Motor neuron (in vitro differentiated cells): ENCODE results near the gene ARRDC5. TPM values are rescaled to one million over a fixed set of nuclear protein-coding genes. Genes with fewer than 3 reads are reported as not detected.
A peak's percentile ranks its signal among the peaks of the same experiment; 100 is the strongest.
"Not testable (repeated sequence)": the region's sequence is repeated elsewhere in the genome, so short reads cannot be mapped to it uniquely, and the experiment has no call there.

ENCODE experiments used
- ATAC-seq, 8 experiments: fragments of 200-7000 bp; cut with Tn5 transposase; replicated peaks in 6 of 8; 2 replicates each; pipeline ENCODE4 v1.8.0; 2021; ENCODE audit warnings: mild to moderate bottlenecking in 8 of 8, moderate library complexity in 8 of 8
- H3K27ac ChIP-seq, 2 donors: fragments of 250-450 bp; sonication (Bioruptor Pico); 2 replicates each; pipeline ENCODE4 v1.9.0; 2021; ENCODE audit warnings: antibody characterized with exemption in 2 of 2, mild to moderate bottlenecking in 2 of 2, moderate library complexity in 1 of 2
- H3K4me1 ChIP-seq, 2 donors: fragments of 250-450 bp; sonication (Bioruptor Pico); replicated peaks in 1 of 2; 2 replicates each; pipeline ENCODE4 v1.6.1; 2021; ENCODE audit warnings: antibody characterized with exemption in 2 of 2, mild to moderate bottlenecking in 2 of 2, moderate library complexity in 1 of 2
- H3K4me3 ChIP-seq, 5 donors: fragments of 250-450 bp; sonication (Bioruptor Pico); 2 replicates each; pipeline ENCODE4 v1.9.0; 2021; ENCODE audit warnings: antibody characterized with exemption in 5 of 5, mild to moderate bottlenecking in 5 of 5, moderate library complexity in 4 of 5
- WGBS, 10 experiments: fragments of 450-650 bp; shearing (Covaris generic); methylation state at CpG; one replicate each; pipeline ENCODE4 v1.0.0; 2022; 5-methylcytosine and 5-hydroxymethylcytosine counted together
- in situ Hi-C, 9 experiments: fragments of 400-800 bp; cut with MboI; loops; one replicate each; pipeline ENCODE4 v1.15.0; 2021; ENCODE audit warnings: low sequenced_read_pairs in 9 of 9, low pct_unique_long_range_greater_than_20kb in 2 of 9; ENCODE audit not compliant: unreplicated experiment in 9 of 9
- total RNA-seq, 8 experiments: library from RNA; unstranded; fragments of 300-600 nt; gene quantifications; 2 replicates each; pipeline versions ENCODE4 v1.2.3 to v1.2.4, GENCODE V29; 2022

ARRDC5 gene
- total RNA-seq, 8 experiments from 2014 or later, result 0.22 to 0.33 TPM; not detected in 6

DNA sequence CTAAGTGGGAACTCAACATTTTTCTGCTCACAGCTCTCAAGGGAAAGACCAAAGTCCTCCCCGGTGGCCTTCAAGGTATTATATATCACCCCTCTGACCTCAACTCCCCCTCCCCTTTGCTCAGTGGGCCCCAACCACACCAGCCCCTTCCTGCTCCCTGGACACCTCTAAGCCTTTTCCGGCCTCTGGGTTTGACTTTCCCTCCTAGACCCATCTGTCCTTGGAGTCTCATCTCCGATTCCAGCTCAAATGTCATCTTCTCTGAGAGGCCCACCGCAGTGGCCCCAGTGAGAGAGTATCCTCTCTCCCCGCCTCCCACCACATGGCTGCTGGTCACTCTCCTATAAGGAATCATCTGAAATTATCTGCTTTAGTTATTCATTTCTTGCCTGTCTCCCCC is 5.7 kb upstream of the ARRDC5 start:
- H3K27ac ChIP-seq, result no peak overlapping the region
- no peak for ATAC-seq
- WGBS, 10 experiments, result 60 to 100% (median 97%) methylated on average over 1 to 3 of the region's 5 CpGs; no CpG with 5 or more reads in 6 of the 10 experiments
- H3K4me1 ChIP-seq, result peaks cover 13 to 17% of the 10 kb centered on the region in 2 donors
- in situ Hi-C loops, result no loop called here
- no peak overlapping the region for H3K4me3 ChIP-seq

DNA sequence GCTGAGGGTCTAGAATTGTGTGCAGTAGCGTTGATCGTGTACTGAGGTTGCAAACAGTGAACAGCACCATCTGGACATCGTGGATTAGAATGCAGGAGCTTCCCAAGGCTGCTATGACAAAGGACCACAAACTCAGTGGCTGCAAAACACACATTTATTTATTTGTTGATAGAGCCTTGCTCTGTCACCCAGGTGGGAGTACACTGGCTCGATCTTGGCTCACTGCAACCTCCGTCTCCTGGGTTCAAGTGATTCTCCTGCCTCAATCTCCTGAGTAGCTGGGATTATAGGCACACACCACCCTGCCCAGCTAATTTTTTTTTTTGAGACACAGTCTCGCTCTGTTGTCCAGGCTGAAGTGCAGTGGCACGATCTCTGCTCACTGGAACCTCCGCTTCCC is 4.3 kb upstream of the ARRDC5 start:
- 39 to 100% (median 88%) methylated on average over 1 to 6 of the region's 8 CpGs; no CpG with 5 or more reads in 4 of the 10 experiments for WGBS, 10 experiments

DNA sequence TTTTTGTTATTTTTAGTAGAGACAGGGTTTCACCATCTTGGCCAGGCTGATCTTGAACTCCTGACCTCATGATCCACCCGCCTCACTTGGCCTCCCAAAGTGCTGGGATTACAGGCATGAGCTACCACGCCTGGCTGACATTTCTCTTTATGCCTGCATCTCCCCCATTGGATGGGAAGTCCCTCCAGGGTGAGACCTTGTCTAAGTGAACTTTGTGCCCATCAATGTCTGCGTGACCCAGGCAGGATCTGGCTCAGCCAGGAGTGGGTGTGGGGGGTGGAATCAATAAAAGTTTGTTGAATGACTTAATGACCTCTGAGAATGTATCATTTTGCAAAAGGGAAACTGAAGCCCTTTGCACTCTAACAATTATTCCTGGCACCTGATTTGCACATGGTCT is 1.8 kb upstream of the ARRDC5 start:
- no peak overlapping the region for H3K4me3 ChIP-seq
- no peak for ATAC-seq
- H3K27ac ChIP-seq, result no peak overlapping the region
- 80 to 100% (median 100%) methylated on average over 1 to 2 of the region's 3 CpGs; no CpG with 5 or more reads in 7 of the 10 experiments for WGBS, 10 experiments
- in situ Hi-C loops, result no loop called here
- no peaks in the 10 kb centered on the region for H3K4me1 ChIP-seq

More for the DNA sequence above, 4.3 kb upstream of the ARRDC5 start:
- no peak overlapping the region for H3K4me3 ChIP-seq
- H3K4me1 ChIP-seq, result peaks cover 13 to 14% of the 10 kb centered on the region in 2 donors
- H3K27ac ChIP-seq, result no peak overlapping the region
- in situ Hi-C loops, result no loop called here
- no peak for ATAC-seq

- H3K27ac ChIP-seq, H3K4me3 ChIP-seq, in situ Hi-C loops, ATAC-seq, H3K4me1 ChIP-seq: not testable (repeated sequence)
- 80 to 100% (median 90%) methylated on average over 2 to 11 of the region's 13 CpGs; no CpG with 5 or more reads in 2 of the 10 experiments for WGBS, 10 experiments
Observed at GRCh38 chr19:4900879-4901278, 1.8 kb downstream of the ARRDC5 start.

GRCh38 chr19:4897146-4897545 is 5.5 kb downstream of the ARRDC5 start:
- Histone ChIP-seq H3K4me3 (no peak overlapping the region), H3K4me1 (no peaks in the 10 kb centered on the region), H3K27ac (no peak overlapping the region)
- in situ Hi-C loops, result no loop called here
- no peak for ATAC-seq
- 55 to 100% (median 89%) methylated on average over 2 to 7 of the region's 7 CpGs; no CpG with 5 or more reads in 4 of the 10 experiments for WGBS, 10 experiments

DNA sequence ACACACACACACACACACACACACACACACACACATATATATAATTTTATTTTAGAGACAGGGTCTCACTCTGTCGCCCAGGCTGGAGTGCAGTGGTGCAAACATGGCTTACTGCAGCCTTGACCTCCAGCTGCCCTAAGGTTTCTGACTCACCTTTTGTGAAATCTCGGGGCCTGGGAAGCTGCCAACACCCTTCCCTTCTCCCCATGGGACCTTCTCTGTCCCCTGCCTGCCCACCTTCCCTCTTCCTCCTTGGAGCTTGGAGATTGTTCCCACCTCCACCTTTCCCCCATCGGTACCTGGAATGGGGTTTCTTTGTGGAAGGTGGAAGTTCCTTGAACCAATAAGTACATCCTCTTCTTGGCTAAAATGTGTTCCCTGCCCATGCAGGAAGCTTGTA is 6.3 kb downstream of the ARRDC5 start:
- Histone ChIP-seq H3K27ac (no peak overlapping the region), H3K4me1 (no peaks in the 10 kb centered on the region), H3K4me3 (no peak overlapping the region)
- no peak for ATAC-seq
- in situ Hi-C loops, result no loop called here
- 100% methylated on average over 1 of the region's 3 CpGs; no CpG with 5 or more reads in 8 of the 10 experiments for WGBS, 10 experiments

DNA sequence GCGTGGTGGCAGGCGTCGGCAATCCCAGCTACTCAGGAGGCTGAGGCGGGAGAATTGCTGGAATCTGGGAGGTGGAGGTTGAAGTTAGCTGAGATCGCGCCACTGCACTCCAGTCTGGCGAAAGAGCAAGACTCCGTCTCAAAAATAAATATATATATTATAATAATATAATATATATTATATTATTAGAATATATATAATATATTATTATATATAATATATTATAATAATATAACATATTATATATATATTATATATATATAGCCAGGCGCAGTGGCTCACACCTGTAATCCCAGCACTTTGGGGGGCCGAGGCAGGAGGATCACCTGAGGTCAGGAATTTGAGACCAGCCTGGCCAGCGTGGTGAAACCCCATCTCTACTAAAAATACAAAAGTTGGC is 9.7 kb downstream of the ARRDC5 start:
- H3K4me3 ChIP-seq, ATAC-seq, in situ Hi-C loops, H3K27ac ChIP-seq, H3K4me1 ChIP-seq: not testable (repeated sequence)
- WGBS, 10 experiments, result 80 to 100% (median 89%) methylated on average over 1 to 8 of the region's 11 CpGs; no CpG with 5 or more reads in 1 of the 10 experiments

DNA sequence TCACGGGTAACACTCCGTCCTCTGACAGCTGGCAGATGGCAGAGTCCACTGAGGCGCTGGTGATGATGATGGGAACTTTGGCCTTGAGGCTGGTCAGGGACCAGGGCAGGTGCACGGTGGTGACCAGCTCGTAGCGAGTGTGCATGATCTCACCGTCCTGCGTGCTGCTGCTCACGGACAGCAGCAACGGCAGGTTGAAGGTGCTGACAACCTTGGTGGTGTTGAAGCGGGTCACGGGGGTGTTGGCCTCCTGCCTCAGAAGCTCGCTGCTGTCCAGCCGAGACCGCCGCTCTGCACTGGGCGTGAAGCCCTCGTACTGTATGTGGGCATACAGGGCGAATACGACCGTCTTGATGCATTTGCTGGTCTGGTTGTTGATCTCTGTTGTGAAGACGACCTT is 11.6 kb downstream of the ARRDC5 start:
- Histone ChIP-seq H3K4me1 (no peaks in the 10 kb centered on the region), H3K27ac (no peak overlapping the region), H3K4me3 (no peak overlapping the region)
- WGBS, 10 experiments, result 70 to 100% (median 90%) methylated on average over 1 to 10 of the region's 22 CpGs; no CpG with 5 or more reads in 4 of the 10 experiments
- in situ Hi-C loops, result no loop called here
- no peak for ATAC-seq

DNA sequence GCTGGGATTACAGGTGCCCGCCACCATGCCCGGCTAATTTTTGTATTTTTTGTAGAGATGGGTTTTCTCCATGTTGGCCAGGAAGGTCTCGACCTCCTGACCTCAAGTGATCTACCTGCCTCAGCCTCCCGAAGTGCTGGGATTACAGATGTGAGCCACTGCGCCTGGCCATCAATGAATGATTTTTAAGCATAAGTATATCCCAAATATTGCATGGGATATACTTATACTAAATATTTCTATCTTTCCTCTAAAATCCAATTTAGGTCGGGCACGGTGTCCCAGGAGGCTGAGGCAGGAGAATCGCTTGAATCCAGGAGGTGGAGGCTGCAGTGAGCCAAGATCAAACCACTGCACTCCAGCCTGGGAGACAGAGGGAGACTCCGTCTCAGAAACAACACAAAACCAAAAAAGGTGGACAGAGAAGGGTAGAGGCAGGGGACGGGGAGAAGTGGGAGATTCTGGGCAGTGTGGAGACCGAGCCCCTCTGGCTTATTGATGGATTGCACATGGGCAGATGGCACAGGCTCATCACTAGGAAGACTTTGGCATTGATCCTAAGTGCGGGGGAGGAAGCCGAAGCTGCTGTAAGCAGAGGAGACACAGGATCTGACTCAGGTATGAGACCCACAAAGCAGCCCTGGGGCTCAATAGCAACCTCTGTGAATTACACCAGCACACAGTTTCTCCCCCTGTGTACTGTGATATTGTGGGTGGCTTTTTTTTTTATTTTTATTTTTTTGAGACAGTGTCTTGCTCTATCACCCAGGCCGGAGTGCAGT is 13.5 kb downstream of the ARRDC5 start:
- in situ Hi-C loops, result no loop called here
- no peak for ATAC-seq

GRCh38 chr19:4887803-4888202 is 14.9 kb downstream of the ARRDC5 start:
- ATAC-seq, result peak in 6 of 8 experiments; percentile 23 to 96 (median 57)
- whole genome bisulfite sequencing, 10 experiments, result no CpG with 5 or more reads among the region's 6 CpGs

More for the DNA sequence above, 13.5 kb downstream of the ARRDC5 start:
- Histone ChIP-seq H3K4me3 (no peak overlapping the region), H3K4me1 (no peaks in the 10 kb centered on the region), H3K27ac (no peak overlapping the region)
- WGBS, 10 experiments, result 59 to 100% (median 98%) methylated on average over 1 to 8 of the region's 14 CpGs; no CpG with 5 or more reads in 1 of the 10 experiments

GRCh38 chr19:4884993-4885392 is 17.7 kb downstream of the ARRDC5 start:
- peak in 4 of 8 experiments; percentile 26 to 81 (median 53) for ATAC-seq
- WGBS, 10 experiments, result no CpG with 5 or more reads among the region's 6 CpGs
- H3K4me3 ChIP-seq, in situ Hi-C loops, H3K4me1 ChIP-seq, H3K27ac ChIP-seq: not testable (repeated sequence)

More at GRCh38 chr19:4887803-4888202, 14.9 kb downstream of the ARRDC5 start:
- H3K4me3 ChIP-seq, in situ Hi-C loops, H3K27ac ChIP-seq, H3K4me1 ChIP-seq: not testable (repeated sequence)

DNA sequence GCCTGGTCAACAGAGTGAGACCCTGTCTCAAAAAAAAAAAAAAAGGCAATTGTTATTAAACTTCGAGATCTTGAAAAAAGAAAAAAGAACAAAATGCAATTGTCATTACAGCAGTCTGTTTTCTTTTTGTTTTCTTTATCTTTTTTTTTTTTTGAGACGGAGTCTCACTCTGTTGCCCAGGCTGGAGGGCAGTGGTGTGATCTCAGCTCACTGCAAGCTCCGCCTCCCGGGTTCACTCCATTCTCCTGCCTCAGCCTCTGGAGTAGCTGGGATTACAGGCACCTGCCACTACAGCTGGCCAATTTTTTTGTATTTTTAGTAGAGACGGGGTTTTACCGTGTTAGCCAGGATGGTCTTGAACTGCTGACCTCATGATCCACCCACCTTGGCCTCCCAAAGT is 19.8 kb downstream of the ARRDC5 start:
- H3K4me3 ChIP-seq, H3K4me1 ChIP-seq, in situ Hi-C loops, ATAC-seq, H3K27ac ChIP-seq: not testable (repeated sequence)
- 0 to 89% (median 71%) methylated on average over 1 to 6 of the region's 6 CpGs; no CpG with 5 or more reads in 2 of the 10 experiments for WGBS, 10 experiments

DNA sequence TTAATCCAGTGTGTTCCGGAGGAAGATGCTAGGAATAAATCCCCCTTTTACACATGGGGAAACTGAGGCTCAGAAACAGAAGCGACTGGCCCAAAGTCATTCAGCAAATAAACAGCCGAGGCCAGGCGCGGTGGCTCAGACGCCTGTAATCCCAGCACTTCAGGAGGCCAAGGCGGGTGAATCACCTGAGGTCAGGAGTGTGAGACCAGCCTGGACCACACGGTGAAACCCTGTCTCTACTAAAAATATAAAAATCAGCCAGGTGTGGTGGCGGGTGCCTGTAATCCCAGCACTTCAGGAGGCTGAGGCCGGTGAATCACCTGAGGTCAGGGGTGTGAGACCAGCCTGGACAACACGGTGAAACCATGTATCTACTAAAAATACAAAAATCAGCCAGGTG is 23.7 kb downstream of the ARRDC5 start:
- WGBS, 10 experiments, result 93 to 100% (median 97%) methylated on average over 2 to 8 of the region's 11 CpGs; no CpG with 5 or more reads in 5 of the 10 experiments
- H3K4me3 ChIP-seq, result no peak overlapping the region
- peaks cover 5 to 8% of the 10 kb centered on the region in 2 donors for H3K4me1 ChIP-seq
- H3K27ac ChIP-seq, result no peak overlapping the region
- in situ Hi-C loops, result loop anchor here in 1 of 9 experiments (10.0 kb wide), 1 partner anchor 156 kb away; no protein-coding TSS in a partner anchor
- no peak for ATAC-seq
